GM18870 (cell line): ENCODE measurements around the gene BMP7.
"Not testable (repeated sequence)": the region's sequence is repeated elsewhere in the genome, so short reads cannot be mapped to it uniquely, and the experiment has no call there.

Experiments used
- ATAC-seq: cut with Tn5 transposase; IDR thresholded peaks from one replicate; pipeline ENCODE4 v1.9.1; 2021; ENCODE audit warnings: moderate library complexity; ENCODE audit not compliant: unreplicated experiment

Gene BMP7

DNA sequence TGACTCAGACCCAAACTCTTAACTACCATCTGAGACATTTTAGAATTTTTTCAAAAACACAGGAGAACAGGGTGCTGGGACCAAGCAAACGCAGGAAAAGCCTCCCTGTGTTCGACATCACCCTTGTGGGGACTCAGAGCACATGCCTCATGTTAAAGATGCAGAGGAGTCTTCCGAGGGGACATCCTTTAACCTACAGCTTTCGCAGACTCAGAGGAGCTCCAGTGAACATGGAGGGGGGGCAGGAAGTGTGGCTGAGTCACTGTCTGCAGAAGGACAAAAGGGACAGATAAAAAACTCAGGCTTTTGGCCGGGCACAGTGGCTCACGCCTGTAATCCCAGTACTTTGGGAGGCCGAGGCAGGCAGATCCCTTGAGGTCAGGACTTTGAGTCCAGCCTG is 15.1 kb downstream of the BMP7 start:
- ATAC-seq, result no peak

DNA sequence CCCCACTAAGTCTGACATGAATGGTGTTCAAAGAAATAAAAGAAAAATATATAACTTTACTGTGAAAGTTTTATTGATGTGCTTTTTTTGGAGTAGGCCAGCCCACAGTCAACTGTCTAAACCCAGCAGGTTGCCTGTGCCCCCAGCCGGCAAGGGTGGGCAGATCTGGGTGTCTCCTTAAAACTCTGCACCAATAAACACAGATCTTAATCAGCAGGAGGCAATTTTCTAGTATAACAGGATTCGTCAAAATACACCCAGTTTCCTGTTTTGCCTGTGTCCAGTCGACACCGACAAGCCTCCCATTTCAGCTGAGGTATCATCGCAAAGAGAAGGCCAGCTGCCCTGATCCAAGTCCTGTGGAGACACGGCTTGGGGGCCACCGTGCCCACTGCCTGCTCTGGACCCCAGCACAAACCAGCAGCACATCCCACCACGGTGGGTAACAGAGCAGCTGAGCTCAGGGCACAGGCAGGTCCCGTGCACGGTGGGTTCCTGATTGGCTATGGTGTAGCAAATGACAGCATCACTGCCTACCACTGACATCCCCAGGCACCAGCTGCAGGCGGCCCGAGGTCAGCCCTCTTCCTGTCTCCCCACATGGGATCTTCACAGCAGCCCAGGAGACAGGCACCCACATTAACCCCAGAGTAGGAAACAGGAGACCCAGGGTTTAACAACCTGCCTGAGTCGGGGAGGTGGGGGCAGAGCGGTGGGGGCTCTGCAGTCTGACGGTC is 15.7 kb downstream of the BMP7 start:
- ATAC-seq, result no peak

DNA sequence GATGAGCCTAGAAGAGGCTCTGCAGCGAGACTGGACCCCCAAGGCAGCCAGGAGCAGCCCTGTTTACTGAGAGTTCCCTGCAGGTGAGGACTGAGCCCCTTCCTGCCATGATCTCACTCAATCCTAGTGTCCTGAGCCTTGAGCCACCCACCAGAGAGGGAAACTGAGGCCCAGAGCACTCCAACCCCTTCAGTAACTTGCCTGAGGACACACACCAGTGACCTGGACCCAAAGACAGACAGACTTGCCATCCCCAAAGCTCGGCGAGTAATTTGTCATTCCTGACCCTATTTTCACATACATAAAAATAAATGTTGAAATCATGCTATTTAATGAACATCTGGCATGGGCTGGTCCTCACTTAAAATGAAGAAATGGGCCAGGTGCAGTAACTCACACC is 16.7 kb downstream of the BMP7 start:
- ATAC-seq, result no peak

DNA sequence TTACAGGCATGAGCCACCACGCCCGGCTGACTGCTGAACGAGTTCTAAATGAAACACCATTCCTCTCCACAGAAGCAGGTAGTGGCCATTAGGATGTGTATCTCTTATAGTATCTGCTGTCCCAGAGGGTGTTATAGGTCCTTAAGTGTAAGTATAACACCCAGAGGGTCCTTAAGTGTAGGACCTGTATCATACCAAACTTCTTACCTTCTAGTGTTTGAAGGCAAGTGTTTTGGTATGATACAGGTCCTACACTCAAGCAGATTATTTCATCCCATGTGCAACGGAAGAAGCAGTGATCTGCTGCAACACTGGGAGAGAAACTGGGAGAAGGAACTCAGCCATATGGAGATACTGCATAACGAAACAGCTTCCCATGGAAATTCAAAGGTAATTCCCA is 17.4 kb downstream of the BMP7 start:
- no peak for ATAC-seq

DNA sequence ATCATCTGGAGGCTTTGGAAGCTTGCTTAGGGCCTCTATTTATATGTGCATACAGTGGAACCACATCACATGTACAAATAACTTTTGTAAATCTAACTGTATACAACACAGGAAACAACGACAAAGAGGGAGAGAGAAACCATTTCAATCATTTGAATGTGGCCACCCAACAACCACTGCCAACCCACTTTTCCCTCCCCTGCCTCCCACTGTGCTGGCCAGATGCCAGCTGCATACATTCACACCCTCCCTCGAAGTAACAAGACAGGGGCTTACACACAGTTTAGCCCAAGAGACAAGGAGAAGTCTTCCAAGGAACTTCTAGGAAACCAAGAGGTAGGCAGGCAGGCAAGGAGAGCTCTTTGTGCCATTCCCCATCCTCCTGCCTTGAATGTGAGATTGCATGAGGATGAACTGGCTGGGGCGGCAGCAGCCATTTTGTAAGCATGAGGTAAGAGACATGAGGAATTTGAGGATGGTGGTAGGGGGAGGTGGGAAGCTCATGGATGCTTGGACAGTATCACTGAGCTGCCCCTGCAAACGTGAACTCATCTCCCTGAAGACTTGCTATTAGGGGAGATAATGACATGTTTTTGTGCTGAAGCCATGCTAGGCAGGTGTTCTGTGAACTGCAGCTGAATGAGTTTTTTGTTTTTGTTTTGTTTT is 18.2 kb downstream of the BMP7 start:
- ATAC-seq, result no peak

DNA sequence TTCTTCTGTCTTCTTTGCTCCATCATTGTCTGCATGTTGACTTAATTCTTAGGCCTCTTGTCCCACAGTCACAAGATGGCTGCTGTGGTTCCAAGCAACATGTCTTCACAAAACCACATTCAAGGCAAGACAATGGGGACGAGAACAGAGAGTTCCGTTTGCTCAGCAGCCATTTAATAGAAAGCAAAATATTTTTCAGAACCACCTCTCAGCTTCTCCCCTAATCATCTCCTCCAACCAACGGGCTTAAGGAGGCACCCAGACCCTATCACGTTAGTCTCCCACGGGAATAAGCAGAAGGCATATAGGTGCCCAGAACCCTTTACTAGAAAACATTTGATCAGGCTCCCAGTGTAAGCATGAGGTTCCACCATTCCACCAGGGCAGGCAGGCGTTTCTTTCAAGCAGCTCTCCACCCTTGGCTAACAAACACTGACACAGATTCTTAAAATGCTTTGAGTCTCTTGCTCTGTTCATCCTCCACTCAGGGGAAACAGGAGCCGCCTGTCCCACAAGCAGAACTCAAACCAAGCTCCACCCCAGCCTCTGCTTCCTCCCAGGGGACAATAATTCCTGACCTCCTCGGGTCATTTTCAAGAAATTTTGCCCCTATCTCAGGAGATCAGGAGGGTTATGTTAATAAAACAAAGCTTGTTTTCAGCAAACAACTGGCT is 19.0 kb downstream of the BMP7 start:
- no peak for ATAC-seq

DNA sequence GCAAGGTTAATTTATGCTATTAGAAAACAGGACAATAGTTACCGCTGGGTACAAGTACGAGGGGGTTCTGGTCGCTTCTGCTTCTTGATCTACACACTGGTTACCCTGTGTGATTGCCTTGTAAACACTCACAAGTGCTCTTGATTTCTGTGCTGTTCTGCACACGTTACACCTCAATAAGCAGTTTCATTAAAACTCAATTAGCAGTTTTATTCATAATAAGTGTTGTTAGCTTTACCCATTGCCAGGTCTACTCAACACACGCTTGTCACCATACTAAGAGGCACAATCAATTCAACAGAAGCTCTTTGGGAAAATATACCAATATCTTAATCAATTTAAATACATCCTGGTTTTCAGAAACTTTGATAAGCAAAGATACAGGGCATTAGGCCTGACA is 20.4 kb downstream of the BMP7 start:
- ATAC-seq, result no peak

DNA sequence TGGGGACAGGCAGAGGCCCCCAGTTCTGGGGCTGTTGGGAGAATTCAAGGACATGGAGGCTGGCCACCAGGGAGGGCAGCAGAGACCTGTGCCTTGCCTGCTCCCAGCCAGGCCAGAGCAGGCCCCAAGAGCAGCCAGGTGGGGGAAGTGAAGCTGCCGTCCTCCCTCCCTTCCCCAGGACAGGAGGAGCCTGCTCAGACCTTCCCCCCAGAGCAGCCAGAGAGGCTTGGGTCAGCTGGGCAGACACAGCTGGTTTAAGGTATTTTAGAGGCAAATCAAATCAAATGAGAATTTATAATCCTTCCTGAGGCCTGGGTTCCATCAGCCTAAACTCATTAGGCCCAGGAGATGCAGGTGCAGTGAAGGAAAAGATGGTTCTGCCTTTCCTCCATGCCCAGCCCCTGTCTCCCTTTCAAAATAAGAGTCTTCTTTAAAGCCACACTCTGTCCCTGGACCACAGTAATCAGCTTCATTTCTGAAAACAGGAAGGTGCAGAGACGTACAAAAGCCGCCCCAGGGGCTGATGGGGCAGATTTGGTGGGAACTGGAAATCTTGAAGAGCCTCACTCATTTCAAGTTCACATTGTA is 21.7 kb downstream of the BMP7 start:
- no peak for ATAC-seq

DNA sequence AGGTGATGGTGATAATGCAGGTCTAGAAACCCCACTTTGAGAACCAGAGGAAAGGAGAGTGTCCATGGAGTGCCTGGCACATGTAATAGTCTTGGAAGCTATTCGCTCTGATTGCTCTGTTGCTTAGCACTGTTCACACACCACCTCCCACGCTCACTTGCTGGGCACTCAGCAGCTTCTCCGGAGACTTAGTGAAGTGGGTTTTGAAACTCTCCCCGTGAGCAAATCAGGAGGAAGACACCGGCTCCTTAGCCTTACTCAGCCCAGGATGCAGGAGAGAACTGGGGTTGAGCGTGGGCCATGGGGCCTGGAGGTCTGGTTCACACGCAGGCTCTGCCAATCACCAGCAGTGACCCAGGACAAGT is 22.2 kb downstream of the BMP7 start:
- ATAC-seq, result no peak

DNA sequence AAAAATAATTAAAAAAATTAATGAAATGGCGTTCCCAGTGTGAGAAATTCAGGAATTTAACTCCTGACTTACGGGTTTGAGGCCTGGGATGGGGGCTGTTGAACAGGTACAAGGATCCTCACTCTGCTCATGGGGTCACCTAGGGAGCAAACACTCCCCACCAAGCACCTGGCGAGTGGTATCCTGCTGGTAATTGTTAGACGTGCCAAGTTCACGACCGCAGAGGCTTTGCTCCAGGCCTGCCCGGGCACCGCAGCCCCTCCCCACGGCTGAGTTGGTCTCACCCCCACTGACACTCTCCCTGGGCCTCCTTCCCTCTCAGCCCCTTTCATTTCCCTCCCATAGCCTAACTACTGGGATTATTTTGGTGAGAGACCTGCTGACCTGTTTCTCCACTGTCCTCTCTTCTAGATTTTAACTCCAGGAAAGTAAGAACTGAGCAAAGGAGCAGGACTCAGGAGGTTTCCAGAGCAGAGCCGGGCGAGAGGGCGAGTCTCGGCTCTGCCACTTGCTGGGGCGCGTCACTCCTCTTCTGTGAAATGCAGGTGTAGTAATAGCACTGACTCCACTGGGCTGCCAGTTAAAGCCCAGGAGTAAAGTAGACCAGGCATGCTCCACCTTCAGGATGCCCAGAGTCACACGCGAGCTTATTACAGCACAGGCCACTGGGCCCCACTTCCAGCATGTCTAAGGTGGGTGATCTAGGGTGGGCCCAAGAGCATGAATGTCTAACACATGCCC is 22.8 kb downstream of the BMP7 start:
- no peak for ATAC-seq

DNA sequence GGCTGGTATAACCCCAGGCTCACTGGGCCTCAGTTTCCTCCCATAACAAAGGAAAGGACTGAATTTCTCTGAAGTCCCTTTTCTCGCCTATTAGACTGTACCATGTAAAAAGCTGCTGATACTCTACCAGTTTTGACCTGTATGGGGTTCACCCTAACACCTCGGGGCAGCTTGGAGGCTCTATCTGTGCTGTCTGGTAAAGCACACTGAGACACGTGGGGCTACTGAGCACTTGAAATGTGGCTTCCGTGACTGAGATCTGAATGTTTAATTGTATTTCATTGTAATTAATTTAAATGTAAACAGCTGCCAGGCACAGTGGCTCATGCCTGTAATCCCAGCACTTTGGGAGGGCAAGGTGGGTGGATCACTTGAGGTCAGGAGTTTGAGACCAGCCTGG is 24.0 kb downstream of the BMP7 start:
- ATAC-seq, result no peak

DNA sequence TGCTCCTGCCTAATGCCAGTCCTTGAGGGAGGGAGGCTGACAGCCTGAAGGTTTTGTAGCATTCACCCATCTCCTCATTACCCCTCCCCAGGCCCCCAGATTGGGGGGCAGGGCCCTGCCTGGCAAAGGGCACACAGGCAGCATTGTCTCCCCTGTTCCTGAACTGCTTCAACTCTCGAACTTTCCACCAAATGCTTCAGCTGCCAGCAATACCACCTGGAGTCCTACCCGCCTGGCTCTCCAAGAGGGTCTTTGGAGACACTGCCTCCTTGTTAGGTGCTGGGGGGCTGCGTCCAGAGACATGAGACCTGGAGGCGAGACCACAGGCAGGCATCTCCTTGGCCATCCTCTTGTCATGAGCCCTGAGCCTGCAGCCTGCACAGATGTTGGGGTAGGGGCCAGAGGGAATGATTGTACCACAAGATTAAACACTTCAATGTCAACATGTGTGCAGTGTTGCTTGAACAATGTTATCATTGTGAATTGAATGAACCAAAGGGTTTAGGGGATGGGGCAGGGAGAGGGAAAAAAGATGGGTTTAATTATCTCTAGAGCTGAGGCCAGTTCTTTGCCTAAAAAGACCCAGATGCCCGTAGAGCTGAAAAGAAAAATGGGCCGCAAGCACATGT is 25.0 kb downstream of the BMP7 start:
- ATAC-seq, result no peak

DNA sequence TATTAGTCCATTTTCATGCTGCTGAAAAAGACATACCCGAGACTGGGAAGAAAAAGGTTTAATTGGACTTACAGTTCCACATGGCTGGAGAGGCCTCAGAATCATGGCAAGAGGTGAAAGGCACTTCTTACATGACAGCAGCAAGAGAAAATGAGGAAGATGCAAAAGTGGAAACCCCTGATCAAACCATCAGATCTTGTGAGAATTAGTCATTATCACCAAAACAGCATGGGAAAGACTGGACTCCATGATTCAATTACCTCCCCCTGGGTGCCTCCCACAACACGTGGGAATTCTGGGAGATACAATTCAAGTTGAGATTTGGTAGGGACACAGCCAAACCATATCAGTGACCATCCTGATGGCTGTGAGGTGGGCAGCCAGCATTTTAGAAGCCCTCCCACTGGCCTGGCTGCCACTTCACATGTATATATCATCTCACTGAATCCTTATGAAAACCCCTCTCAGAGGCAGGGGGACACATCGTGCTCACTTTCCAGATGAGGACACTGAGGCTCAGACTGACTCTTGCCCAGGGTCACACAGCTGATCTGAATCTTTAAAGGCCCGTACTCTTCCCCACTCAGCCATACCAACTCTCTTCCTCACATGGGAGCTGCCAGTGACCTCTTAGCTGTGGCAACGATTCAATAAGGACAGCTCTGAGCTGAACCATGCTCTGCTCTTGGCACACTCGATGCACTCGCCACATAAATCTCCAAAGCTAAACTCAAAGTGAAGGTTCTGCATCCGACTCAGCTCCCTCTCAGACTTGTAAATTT is 25.7 kb downstream of the BMP7 start:
- ATAC-seq, result no peak

DNA sequence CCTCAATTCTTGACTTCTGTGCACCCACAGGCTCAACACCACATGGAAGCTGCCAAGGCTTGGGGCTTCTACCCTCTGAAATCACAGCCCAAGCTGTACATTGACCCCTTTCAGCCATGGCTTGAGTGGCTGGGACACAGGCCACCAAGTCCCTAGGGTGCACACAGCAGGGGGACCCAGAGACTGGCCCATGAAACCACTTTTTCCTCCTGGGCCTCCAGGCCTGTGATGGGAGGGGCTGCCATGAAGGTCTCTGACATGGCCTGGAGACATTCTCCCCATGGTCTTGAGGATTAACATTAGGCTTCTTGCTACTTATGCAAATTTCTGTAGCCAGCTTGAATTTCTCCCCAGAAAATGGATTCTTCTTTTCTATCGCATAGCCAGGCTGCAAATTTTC is 26.7 kb downstream of the BMP7 start:
- not testable (repeated sequence) for ATAC-seq

DNA sequence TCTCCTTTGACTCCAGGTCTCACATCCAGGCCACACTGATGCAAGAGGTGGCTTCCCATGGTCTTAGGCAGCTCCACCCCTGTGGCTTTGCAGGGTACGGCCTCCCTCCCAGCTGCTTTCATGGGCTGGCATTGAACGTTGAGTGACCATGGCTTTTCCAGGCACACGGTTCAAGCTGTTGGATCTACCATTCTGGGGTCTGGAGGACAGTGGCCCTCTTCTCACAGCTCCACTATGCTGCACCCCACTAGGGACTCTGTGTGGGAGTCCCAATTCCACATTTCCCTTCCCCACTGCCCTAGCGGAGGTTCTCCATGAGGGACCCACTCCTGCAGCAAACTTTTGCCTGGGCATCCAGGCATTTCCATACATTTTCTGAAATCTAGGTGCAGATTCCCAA is 27.1 kb downstream of the BMP7 start:
- ATAC-seq, result not testable (repeated sequence)

DNA sequence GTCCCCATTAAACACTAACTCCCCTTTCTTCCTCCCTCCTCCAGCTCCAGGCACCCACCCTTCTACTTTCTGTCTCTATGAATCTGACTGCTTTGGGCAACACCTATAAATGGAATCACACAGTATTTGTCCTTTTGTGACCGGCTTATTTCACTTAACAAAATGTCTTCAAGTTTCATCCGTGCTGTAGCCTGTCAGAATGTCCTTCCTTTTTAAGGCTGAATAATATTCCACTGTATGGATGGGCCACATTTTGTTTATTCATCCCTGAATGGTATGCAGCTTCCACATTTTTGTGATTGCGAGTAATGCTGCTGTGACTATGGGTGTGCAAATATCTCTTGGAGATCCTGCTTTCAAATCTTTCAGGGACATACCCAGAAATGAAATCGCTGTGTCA is 28.4 kb downstream of the BMP7 start:
- ATAC-seq, result no peak

DNA sequence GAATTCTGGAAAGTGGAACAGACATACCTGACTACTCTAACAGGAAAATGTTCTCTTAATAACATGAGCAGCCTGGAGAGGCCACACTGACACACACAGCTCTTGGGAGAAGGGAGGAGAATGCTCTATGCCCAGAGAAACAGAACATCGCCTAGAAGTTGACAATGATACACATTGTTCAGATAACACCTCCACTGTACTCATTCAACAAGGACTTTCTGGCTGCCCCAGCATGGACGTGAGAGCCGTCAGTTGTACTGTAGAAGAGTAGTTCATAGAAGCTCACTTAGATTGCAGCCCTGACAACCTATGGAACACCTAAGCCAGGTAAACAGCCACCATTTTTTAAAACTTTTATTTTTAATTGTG is 28.9 kb downstream of the BMP7 start:
- ATAC-seq, result no peak

DNA sequence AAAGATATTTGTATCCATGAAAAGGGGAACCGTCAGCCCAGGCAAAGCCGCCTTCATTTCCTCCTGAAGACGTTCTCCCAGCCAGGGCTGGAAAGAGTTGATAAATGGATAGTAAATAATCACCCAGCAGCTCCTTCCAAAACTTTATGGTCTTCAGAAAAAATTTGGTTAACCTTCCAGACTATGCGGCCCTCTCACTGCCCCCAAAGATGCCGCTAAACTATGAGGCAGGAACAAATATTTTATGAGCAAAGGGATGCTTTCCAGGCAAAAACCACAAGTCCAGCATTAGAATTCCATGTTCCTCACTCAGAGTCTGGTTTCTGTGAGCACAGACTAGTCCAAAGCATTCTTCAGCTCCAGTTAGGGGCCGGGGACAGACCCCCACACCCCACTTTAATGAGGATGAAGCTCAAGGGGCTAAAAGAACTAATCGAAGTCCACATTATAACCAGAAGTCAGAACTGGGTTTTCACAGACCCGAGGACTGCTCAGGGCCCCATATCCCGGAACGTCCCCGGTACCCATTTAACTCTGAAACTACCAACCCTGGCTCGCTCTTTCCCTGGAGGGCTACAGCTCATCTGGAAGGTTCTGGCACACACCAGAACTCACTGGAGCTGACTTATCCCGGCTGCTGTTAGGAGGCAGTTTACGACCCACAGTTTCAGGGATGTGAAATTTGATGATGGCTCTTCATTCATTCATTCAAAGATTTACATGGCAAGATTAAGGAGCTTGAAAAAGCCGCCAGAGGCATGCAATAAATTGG is 29.4 kb downstream of the BMP7 start:
- ATAC-seq, result no peak

DNA sequence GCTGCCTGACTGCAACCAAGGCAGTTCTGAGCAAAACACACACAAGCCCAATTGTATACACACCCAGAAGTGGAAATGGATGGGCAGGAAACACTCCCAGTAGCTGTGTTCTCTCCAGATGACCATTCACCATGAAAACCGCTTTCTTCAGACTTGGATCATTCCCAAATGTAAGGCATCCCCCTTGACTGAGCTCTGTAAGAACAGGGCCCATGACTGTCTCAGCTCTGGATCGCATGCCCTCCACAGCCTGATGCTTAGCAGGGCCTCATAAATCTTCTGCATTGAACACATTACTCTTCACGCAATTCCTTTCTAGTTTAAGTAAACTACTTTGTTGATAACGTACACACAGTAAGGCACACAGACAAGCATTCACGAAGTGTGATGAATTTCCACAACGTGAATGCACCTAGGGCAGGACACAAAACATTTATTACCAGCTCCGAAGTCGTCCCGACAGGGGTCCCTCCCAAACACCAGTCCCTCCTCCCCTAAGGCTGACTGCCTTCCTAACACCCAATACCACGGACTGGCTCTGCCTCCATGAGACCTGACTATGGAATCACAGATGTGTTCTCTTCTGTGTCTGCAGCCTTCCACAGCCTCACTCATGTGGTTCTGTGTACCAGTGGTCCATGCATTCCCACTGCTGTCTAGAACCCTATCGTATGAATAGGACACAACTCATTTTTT is 31.7 kb downstream of the BMP7 start:
- ATAC-seq, result no peak
